ENCODE results near the gene CCDC194. TPM values are rescaled to one million over a fixed set of nuclear protein-coding genes. Genes with fewer than 3 reads are reported as not detected.
A peak's percentile ranks its signal among the peaks of the same experiment; 100 is the strongest.

Gene CCDC194
- total RNA-seq, 3 donors from 2014 or later = 0.64 to 0.66 TPM; not detected in 1

GRCh38 chr19:17351815-17352435 lies 42.1 kb downstream of the CCDC194 start:
- Histone ChIP-seq H3K4me1 (no peaks in the 10 kb centered on the region), H3K27me3 (no peaks in the 10 kb centered on the region)
- intact Hi-C loops (cut with DNase I; ENCODE audit: low total_unique reads) = no loop called here

GRCh38 chr19:17348700-17349099 lies 45.3 kb downstream of the CCDC194 start:
- no peaks in the 10 kb centered on the region for H3K36me3 ChIP-seq
- H3K27me3 ChIP-seq = no peaks in the 10 kb centered on the region
- no peaks in the 10 kb centered on the region for H3K9me3 ChIP-seq
- TF ChIP-seq POLR2A (IDR thresholded peaks at IDR 0.05) (no peak), CTCF (IDR thresholded peaks at IDR 0.05) (no peak), POLR2AphosphoS5 (IDR thresholded peaks at IDR 0.05) (peak; percentile 45 to 78 (median 75))
- intact Hi-C loops (cut with DNase I; ENCODE audit: low total_unique reads) = loop anchor here (5.0 kb wide), 1 partner anchor 499 kb away; the partner anchor contains the start of gene JAK3
- H3K4me3 ChIP-seq = peak overlapping the region in 2 of 3 donors; percentile 4 to 54
- no peaks in the 10 kb centered on the region for H3K4me1 ChIP-seq
- peak overlapping the region; percentile 50 to 84 for H3K27ac ChIP-seq
- DNase-seq (ENCODE audit: low spot score in 2 of 2) = peak in 1 of 2 donors; percentile 52

More at GRCh38 chr19:17351815-17352435, 42.1 kb downstream of the CCDC194 start:
- H3K27ac ChIP-seq = peak overlapping the region in 1 of 2 donors; percentile 12
- no peak for DNase-seq (ENCODE audit: low spot score in 2 of 2)
- H3K4me3 ChIP-seq = no peak overlapping the region
- no peak for TF ChIP-seq POLR2AphosphoS5 (IDR thresholded peaks at IDR 0.05)
- no peak for TF ChIP-seq CTCF (IDR thresholded peaks at IDR 0.05)
- TF ChIP-seq POLR2A (IDR thresholded peaks at IDR 0.05) = no peak
- no peaks in the 10 kb centered on the region for H3K36me3 ChIP-seq
- no peaks in the 10 kb centered on the region for H3K9me3 ChIP-seq

- H3K27ac ChIP-seq = peak overlapping the region; percentile 48 to 84
- no peak overlapping the region for H3K4me3 ChIP-seq
- intact Hi-C loops (cut with DNase I; ENCODE audit: low total_unique reads) = loop anchor here (5.0 kb wide), 1 partner anchor 499 kb away; the partner anchor contains the start of gene JAK3
- DNase-seq (ENCODE audit: low spot score in 2 of 2) = no peak
- H3K4me1 ChIP-seq = no peaks in the 10 kb centered on the region
- no peaks in the 10 kb centered on the region for H3K36me3 ChIP-seq
- TF ChIP-seq POLR2A (IDR thresholded peaks at IDR 0.05) (no peak), CTCF (IDR thresholded peaks at IDR 0.05) (no peak)
- no peaks in the 10 kb centered on the region for H3K27me3 ChIP-seq
- no peaks in the 10 kb centered on the region for H3K9me3 ChIP-seq
Measured at GRCh38 chr19:17347877-17348276, 46.1 kb downstream of the CCDC194 start.

- intact Hi-C loops (cut with DNase I; ENCODE audit: low total_unique reads) = loop anchor here (5.0 kb wide), 1 partner anchor 500 kb away; the partner anchor contains the start of gene JAK3
- TF ChIP-seq CTCF (IDR thresholded peaks at IDR 0.05) (no peak), POLR2AphosphoS5 (IDR thresholded peaks at IDR 0.05) (peak in 1 of 3 donors; percentile 16), POLR2A (IDR thresholded peaks at IDR 0.05) (no peak)
- no peak overlapping the region for H3K4me3 ChIP-seq
Measured at GRCh38 chr19:17347361-17347760, 46.6 kb downstream of the CCDC194 start.

GRCh38 chr19:17346109-17346671 lies 47.8 kb downstream of the CCDC194 start:
- Histone ChIP-seq H3K9me3 (no peaks in the 10 kb centered on the region), H3K27me3 (no peaks in the 10 kb centered on the region), H3K27ac (peak overlapping the region; percentile 26 to 27), H3K4me3 (no peak overlapping the region), H3K36me3 (no peaks in the 10 kb centered on the region), H3K4me1 (no peaks in the 10 kb centered on the region)
- TF ChIP-seq CTCF (IDR thresholded peaks at IDR 0.05) (peak; percentile 93 to 95 (median 95)), POLR2A (IDR thresholded peaks at IDR 0.05) (no peak), POLR2AphosphoS5 (IDR thresholded peaks at IDR 0.05) (no peak)
- intact Hi-C loops (cut with DNase I; ENCODE audit: low total_unique reads) = loop anchor here (5.0 kb wide), 1 partner anchor 501 kb away; the partner anchor contains the start of gene JAK3
- DNase-seq (ENCODE audit: low spot score in 2 of 2) = peak in 1 of 2 donors; percentile 75

More at GRCh38 chr19:17347361-17347760, 46.6 kb downstream of the CCDC194 start:
- Histone ChIP-seq H3K9me3 (no peaks in the 10 kb centered on the region), H3K4me1 (no peaks in the 10 kb centered on the region), H3K27ac (peak overlapping the region; percentile 48 to 84), H3K36me3 (no peaks in the 10 kb centered on the region), H3K27me3 (no peaks in the 10 kb centered on the region)
- no peak for DNase-seq (ENCODE audit: low spot score in 2 of 2)
